ENCODE results near the gene TAF13.

TAF13 gene

GRCh38 chr1:109090196-109091077 lies 14.6 kb upstream of the TAF13 start, which contains the start of gene TMEM167B:
Gene TMEM167B, plus strand, starts transcription at chr1:109090764. Its CDS starts 109 bp downstream, at chr1:109090873.
- CTCF ChIA-PET: interaction anchor here (0.7 to 3.3 kb wide), 4 partner anchors 9 to 24 kb away, joined by 3 to 24 read pairs (median 5); partner anchors contain the start of genes ELAPOR1 and TAF13
- no peak for TF ChIP-seq CTCF (IDR thresholded peaks at IDR 0.05; ENCODE audit: insufficient read depth, low read length, missing control alignments)
- peak; percentile 84 for DNase-seq (ENCODE audit: low read depth, low spot score)
- H3K4me3 ChIP-seq (ENCODE audit: low read depth, low read length): peak within 1 kb of the TSS; percentile 97
- POLR2A ChIA-PET: interaction anchor here (0.6 to 2.7 kb wide), 3 partner anchors 10 to 160 kb away, joined by 3 to 50 read pairs (median 7); partner anchors contain the start of gene TAF13

- DNase-seq (ENCODE audit: low read depth, low spot score): no peak
- CTCF ChIA-PET: interaction anchor here (0.8 to 3.3 kb wide), 5 partner anchors 10 to 443 kb away, joined by 3 to 24 read pairs (median 4); partner anchors contain the start of gene TAF13
These were observed 13.6 kb upstream of the TAF13 start for GRCh38 chr1:109089242-109090015.

GRCh38 chr1:109084563-109085517 lies 9.0 kb upstream of the TAF13 start:
- CTCF ChIA-PET: interaction anchor here (0.9 to 3.2 kb wide), 4 partner anchors 8 to 30 kb away, joined by 3 to 11 read pairs (median 8); partner anchors contain the start of gene TAF13
- no peak for TF ChIP-seq CTCF (IDR thresholded peaks at IDR 0.05; ENCODE audit: insufficient read depth, low read length, missing control alignments)
- DNase-seq (ENCODE audit: low read depth, low spot score): no peak
- POLR2A ChIA-PET: interaction anchor here (3.2 kb wide), 1 partner anchor 15 kb away, joined by 12 read pairs; no protein-coding TSS in a partner anchor
- H3K4me3 ChIP-seq (ENCODE audit: low read depth, low read length): no peak overlapping the region

More at GRCh38 chr1:109089242-109090015, 13.6 kb upstream of the TAF13 start:
- no peak overlapping the region; the same call in 1 of the 2 replicates for H3K4me3 ChIP-seq (ENCODE audit: low read depth, low read length)
- POLR2A ChIA-PET: interaction anchor here (1.5 kb wide), 1 partner anchor 10 kb away, joined by 10 read pairs; no protein-coding TSS in a partner anchor
- peak; percentile 47 for TF ChIP-seq CTCF (IDR thresholded peaks at IDR 0.05; ENCODE audit: insufficient read depth, low read length, missing control alignments)

- H3K4me3 ChIP-seq (ENCODE audit: low read depth, low read length): no peak overlapping the region
- POLR2A ChIA-PET: interaction anchor here (3.2 kb wide), 1 partner anchor 16 kb away, joined by 12 read pairs; no protein-coding TSS in a partner anchor
- TF ChIP-seq CTCF (IDR thresholded peaks at IDR 0.05; ENCODE audit: insufficient read depth, low read length, missing control alignments): no peak
- no peak for DNase-seq (ENCODE audit: low read depth, low spot score)
- CTCF ChIA-PET: interaction anchor here (1.0 to 2.5 kb wide), 3 partner anchors 13 to 117 kb away, joined by 3 to 11 read pairs (median 3); a partner anchor contains a TSS
These were observed 8.1 kb upstream of the TAF13 start for GRCh38 chr1:109083923-109084322.

GRCh38 chr1:109083501-109083900 lies 7.7 kb upstream of the TAF13 start:
- ChIA-PET POLR2A (interaction anchor here (3.2 kb wide), 1 partner anchor 17 kb away, joined by 12 read pairs; no protein-coding TSS in a partner anchor), CTCF (interaction anchor here (1.0 to 2.5 kb wide), 3 partner anchors 13 to 118 kb away, joined by 3 to 11 read pairs (median 3); a partner anchor contains a TSS)
- no peak overlapping the region for H3K4me3 ChIP-seq (ENCODE audit: low read depth, low read length)
- no peak for DNase-seq (ENCODE audit: low read depth, low spot score)
- TF ChIP-seq CTCF (IDR thresholded peaks at IDR 0.05; ENCODE audit: insufficient read depth, low read length, missing control alignments): no peak
